ENCODE data around the gene SERPINA9. TPM values are rescaled to one million over a fixed set of nuclear protein-coding genes. Genes with fewer than 3 reads are reported as not detected.

SERPINA9 gene
- total and polyA plus RNA-seq, 2 of the 8 experiments (the other 6 are each of a cell fraction or from before 2014, with no cell fraction given) = not detected

GRCh38 chr14:94472842-94473241 is 3.2 kb downstream of the SERPINA9 start (continued):
- TF ChIP-seq NRF1 (IDR thresholded peaks at IDR 0.05; ENCODE audit: low read depth, low read length) (no peak), TAF7 (optimal IDR thresholded peaks at IDR 0.05; ENCODE audit: borderline replicate concordance, low read depth, low read length) (no peak), GTF2F1 (IDR thresholded peaks at IDR 0.05; ENCODE audit: borderline replicate concordance, low read depth, low read length) (no peak), HDAC2 (IDR thresholded peaks at IDR 0.05; ENCODE audit: borderline replicate concordance in 1 of 2, low read depth in 2 of 2, low read length in 2 of 2) (no peak), KDM4A (IDR thresholded peaks at IDR 0.05; ENCODE audit: low read depth, low read length, severe bottlenecking) (no peak), E2F6 (IDR thresholded peaks at IDR 0.05) (no peak), ZNF274 (IDR thresholded peaks at IDR 0.05; ENCODE audit: borderline replicate concordance, extremely low read depth, low read length) (no peak)

Data from H1 (cell line).